ENCODE measurements around the gene MIGA2. TPM values are rescaled to one million over a fixed set of nuclear protein-coding genes. Genes with fewer than 3 reads are reported as not detected.

Gene MIGA2
- total and polyA plus RNA-seq, 7 donors = 8.4 to 18.1 (median 13.7) TPM

GRCh38 chr9:129103595-129103965 lies 67.2 kb downstream of the MIGA2 start:
- intact Hi-C loops (cut with DNase I) = no loop called here
- DNase-seq (peak in 1 of 2 donors; percentile 70), ATAC-seq (peak; percentile 74 to 81 (median 78))
- 50 to 64% (median 51%) methylated on average over 4 of the region's 4 CpGs for WGBS, 3 donors
- H3K27me3 ChIP-seq (ENCODE audit: insufficient read depth in 3 of 3, low read length in 2 of 3) = no peaks in the 10 kb centered on the region
- H3K9me3 ChIP-seq = no peaks in the 10 kb centered on the region
- peak overlapping the region; percentile 38 for H3K4me3 ChIP-seq
- peaks cover 0 to 54% of the 10 kb centered on the region in 2 donors for H3K36me3 ChIP-seq (ENCODE audit: insufficient read depth in 1 of 2, low read depth in 1 of 2)
- peaks cover 31% of the 10 kb centered on the region for H3K4me1 ChIP-seq
- H3K27ac ChIP-seq = peak overlapping the region; percentile 84
- TF ChIP-seq CTCF (IDR thresholded peaks at IDR 0.05) = no peak

- 63 to 85% (median 67%) methylated on average over 11 of the region's 11 CpGs for WGBS, 3 donors
- intact Hi-C loops (cut with DNase I) = no loop called here
Measured at GRCh38 chr9:129104051-129104450, 67.6 kb downstream of the MIGA2 start.

GRCh38 chr9:129105857-129106694 lies 69.7 kb downstream of the MIGA2 start:
- WGBS, 3 donors = 84 to 92% (median 90%) methylated on average over 17 of the region's 17 CpGs
- H3K4me3 ChIP-seq = no peak overlapping the region
- DNase-seq = no peak

More at GRCh38 chr9:129104051-129104450, 67.6 kb downstream of the MIGA2 start:
- Histone ChIP-seq H3K4me3 (peak overlapping the region; percentile 38), H3K36me3 (ENCODE audit: insufficient read depth in 1 of 2, low read depth in 1 of 2) (peaks cover 0 to 53% of the 10 kb centered on the region in 2 donors), H3K9me3 (no peaks in the 10 kb centered on the region), H3K27me3 (ENCODE audit: insufficient read depth in 3 of 3, low read length in 2 of 3) (no peaks in the 10 kb centered on the region), H3K4me1 (peaks cover 36% of the 10 kb centered on the region), H3K27ac (peak overlapping the region; percentile 84)
- no peak for TF ChIP-seq CTCF (IDR thresholded peaks at IDR 0.05)
- no peak for DNase-seq
- peak; percentile 11 to 28 (median 17) for ATAC-seq

DNA sequence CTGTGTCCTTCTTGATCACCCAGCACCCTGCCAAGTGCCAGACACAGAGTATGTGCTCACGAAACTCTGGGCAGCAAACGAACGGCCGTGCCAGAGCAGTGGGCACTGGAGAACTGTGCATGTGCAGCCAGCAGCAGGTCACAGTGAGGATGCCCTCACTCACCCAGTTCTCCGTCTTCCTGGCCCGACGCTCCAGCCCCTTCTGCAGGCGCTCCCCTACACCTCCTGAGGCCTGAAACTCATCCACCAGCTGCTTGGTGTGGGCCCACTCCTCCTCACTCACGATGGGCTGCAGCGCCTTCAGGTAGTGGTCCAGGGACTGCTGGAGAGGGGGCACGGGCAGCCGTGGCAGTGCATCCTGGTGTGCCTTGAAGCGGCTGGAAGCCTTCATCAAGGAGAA lies 71.2 kb downstream of the MIGA2 start:
- no peaks in the 10 kb centered on the region for H3K27me3 ChIP-seq (ENCODE audit: insufficient read depth in 3 of 3, low read length in 2 of 3)
- peak overlapping the region; percentile 46 for H3K27ac ChIP-seq
- intact Hi-C loops (cut with DNase I) = no loop called here
- H3K9me3 ChIP-seq = no peaks in the 10 kb centered on the region
- DNase-seq = no peak
- H3K4me3 ChIP-seq = no peak overlapping the region
- H3K4me1 ChIP-seq = peaks cover 49% of the 10 kb centered on the region
- 66 to 77% (median 66%) methylated on average over 13 of the region's 13 CpGs for WGBS, 3 donors
- ATAC-seq = no peak
- H3K36me3 ChIP-seq (ENCODE audit: insufficient read depth in 1 of 2, low read depth in 1 of 2) = peaks cover 0 to 25% of the 10 kb centered on the region in 2 donors
- no peak for TF ChIP-seq CTCF (IDR thresholded peaks at IDR 0.05)

More at GRCh38 chr9:129105857-129106694, 69.7 kb downstream of the MIGA2 start:
- TF ChIP-seq CTCF (IDR thresholded peaks at IDR 0.05) = no peak
- ATAC-seq = no peak
- intact Hi-C loops (cut with DNase I) = no loop called here
- peaks cover 42% of the 10 kb centered on the region for H3K4me1 ChIP-seq
- H3K27me3 ChIP-seq (ENCODE audit: insufficient read depth in 3 of 3, low read length in 2 of 3) = no peaks in the 10 kb centered on the region
- peak overlapping the region; percentile 46 for H3K27ac ChIP-seq
- peaks cover 0 to 36% of the 10 kb centered on the region in 2 donors for H3K36me3 ChIP-seq (ENCODE audit: insufficient read depth in 1 of 2, low read depth in 1 of 2)
- H3K9me3 ChIP-seq = no peaks in the 10 kb centered on the region
